ENCODE data around the gene CDH4.

GRCh38 chr20:61585764-61586163, 333.7 kb downstream of the CDH4 start:
- TF ChIP-seq CTCF (IDR thresholded peaks at IDR 0.05 in 8 of 11, conservative IDR thresholded peaks at IDR 0.05 in 3 of 11), result no peak
- TF ChIP-seq POLR2A (IDR thresholded peaks at IDR 0.05), result no peak
- TF ChIP-seq POLR2AphosphoS5 (IDR thresholded peaks at IDR 0.05), result no peak
